Globus pallidus (tissue), 1 donor: Measurements from ENCODE around the gene ARMH1.
"Not testable (repeated sequence)": the region's sequence is repeated elsewhere in the genome, so short reads cannot be mapped to it uniquely, and the experiment has no call there.

Experiments
- DNase-seq: peaks from one replicate; pipeline ENCODE4 v3.0.0-alpha.2; 2015; ENCODE audit warnings: low spot score

The ARMH1 gene

DNA sequence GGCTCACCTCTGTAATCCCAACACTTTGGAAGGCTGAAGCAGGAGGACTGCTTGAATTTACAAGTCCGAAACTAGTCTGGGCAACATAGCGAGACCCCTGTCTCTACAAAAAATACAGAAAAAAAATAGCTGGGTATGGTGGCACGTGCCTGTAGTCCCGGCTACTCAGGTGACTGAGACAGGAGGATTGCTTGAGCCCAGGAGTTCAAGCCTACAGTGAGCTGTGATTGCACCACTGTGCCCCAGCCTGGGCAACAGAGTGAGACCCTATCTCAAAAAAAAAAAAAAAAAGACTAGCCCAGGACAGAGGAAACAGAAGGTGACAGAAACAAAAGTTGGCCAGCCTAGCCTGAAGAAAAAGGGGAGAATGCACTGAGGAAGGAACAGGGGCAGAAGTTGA, 21.2 kb downstream of the ARMH1 start:
- DNase-seq: no peak

DNA sequence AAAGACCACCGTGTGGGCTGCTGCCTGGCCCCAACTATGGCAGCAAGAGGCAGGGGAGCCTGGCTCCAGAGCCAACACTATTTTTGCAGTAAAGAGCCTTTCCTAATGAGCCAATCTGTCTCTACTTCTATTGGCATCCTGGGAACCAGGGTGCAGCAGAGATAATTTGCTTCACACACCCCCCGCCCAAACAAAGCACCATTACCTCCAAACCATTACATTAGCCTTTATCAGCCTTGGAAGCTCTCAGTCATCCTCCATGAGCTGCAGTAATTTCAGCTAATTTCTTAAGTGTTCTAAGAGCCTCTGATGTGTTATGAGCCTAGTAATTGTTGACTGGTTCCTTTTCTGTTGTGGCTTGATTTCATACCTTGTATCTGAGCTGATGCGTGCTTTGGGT, 21.6 kb downstream of the ARMH1 start:
- DNase-seq: no peak

DNA sequence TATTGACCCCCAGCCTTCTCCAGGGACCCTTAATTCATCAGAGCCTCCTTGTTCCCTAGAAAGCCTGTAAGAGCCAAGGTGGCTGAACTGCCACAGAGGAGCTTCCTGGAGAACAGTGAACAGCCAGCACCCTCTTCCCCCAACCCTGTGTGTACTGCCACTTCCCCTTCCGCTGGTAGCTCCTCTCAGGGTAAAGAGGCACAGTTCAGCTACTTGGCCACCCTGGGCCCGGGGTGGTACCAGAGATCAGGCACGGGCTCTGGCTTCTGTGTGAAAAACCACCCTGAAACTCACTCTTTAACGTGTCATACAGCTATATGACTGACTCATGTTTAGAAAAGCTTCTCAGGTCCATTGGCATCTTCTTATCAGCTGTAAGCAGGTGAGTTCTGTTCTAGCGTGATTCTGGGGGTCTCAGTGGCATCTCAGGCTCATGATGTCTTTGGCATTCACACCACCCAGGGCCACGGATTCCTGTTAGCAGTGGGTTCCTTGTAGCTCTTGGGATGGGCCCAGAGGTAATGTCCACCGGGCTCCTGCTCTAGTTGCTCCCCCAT, 22.4 kb downstream of the ARMH1 start:
- no peak for DNase-seq

DNA sequence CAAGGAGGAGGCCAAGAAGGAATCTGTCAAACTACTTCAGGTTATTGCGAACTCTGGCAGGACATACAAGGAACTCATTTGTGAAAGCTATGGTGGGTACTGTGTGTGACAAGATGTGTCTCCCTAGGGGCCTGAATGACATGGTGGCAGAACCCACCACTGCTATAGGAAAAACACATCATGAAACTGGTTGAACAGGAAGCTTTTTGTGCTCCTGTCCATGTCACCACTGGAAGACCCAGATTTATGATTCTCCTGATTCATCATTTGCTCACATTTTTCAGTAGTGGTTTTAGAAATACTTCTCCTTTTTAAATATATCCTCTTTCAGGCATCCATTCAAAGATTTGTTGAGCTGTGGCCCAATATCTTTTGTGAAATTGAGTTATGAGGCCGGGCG, 23.6 kb downstream of the ARMH1 start:
- no peak for DNase-seq

DNA sequence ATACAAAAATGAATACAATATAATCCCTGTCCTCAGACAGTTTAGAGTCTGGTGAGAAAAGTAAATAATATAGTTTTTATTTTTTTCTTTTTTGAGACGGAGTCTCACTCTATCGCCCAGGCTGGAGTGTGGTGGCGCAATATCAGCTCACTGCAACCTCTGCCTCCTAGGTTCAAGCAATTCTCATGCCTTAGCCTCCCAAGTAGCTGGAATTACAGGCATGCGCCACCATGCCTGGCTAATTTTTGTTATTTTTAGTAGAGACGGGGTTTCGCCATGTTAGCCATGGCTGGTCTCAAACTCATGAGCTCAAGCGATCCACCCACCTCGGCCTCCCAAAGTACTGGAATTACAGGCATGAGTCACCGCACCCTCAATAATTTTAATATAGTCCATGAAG, 24.9 kb downstream of the ARMH1 start:
- not testable (repeated sequence) for DNase-seq

DNA sequence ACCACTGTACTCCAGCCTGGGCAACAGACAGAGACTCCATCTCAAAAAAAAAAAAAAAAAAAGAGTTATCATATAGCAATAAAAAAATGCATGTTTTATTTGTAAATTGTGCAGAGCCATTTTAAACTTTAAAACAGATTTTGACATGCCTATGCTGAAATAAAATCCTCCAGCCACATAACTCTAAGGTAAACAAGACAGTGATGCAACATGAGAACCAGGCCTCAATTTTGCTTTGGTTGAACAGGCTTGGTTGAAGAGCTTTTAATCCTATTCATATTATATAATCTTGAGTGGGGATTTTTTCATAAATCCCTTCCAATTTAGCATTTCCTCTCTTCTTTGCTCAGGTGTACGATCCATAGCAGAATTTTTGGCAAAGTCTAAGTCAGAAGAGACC, 26.1 kb downstream of the ARMH1 start:
- no peak for DNase-seq

DNA sequence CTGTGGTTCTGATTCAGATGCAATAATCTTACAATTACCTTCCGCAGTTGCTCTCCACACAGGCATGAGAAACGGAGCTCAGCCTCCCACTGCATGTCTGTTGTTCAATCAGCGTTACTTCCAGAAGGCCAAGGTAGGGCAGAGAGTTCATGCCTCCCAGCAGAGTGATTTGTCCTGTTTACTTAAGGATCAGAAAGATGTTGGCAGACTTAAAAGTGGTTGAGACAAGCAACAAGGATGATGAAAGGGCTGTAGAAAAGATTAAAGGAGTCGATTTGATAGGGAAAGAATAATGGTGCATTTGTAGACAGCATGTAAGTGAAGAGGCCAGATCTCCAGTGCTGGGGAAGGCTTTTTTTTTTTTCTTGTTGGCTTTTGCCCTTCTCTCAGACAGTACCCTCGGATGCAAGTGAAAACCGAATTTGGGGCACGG, 26.6 kb downstream of the ARMH1 start:
- no peak for DNase-seq

DNA sequence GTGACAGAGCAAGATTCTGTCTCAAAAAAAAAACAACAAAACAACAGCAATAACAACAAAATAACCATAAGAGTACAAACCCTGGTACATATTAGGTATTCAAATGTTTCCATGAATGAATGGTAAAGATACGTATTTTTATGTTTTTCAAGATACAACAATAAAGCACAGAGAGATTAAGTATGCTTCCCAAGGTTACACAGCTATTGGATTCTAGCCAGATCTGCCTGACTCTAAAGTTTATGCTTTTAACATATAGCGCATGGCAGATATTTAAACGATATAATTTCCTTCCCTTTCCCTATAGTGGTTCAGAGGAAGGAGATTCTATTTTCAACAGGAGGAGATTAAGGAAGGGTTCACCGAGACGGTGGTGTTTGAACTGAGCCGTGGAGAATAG, 31.0 kb downstream of the ARMH1 start:
- DNase-seq: no peak

DNA sequence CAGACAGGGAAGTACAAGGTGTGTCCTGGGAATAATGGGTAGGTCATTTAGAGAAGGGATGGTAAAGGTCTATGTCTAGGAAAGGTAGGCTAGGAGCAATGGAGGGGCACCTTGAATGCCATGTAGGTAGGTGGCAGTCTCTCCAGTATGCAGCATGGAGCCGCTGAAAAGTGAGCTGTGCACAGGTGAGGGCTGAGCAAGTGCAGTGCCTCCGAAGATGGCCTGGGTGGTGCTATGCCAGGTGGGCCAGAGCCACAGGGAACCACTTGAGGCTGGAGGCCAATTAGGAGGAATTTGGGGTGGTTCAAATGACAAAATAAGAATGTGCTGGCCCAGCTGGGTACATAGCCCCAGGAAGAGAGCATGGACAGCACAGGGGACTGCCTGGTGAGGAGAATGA, 31.4 kb downstream of the ARMH1 start:
- no peak for DNase-seq

DNA sequence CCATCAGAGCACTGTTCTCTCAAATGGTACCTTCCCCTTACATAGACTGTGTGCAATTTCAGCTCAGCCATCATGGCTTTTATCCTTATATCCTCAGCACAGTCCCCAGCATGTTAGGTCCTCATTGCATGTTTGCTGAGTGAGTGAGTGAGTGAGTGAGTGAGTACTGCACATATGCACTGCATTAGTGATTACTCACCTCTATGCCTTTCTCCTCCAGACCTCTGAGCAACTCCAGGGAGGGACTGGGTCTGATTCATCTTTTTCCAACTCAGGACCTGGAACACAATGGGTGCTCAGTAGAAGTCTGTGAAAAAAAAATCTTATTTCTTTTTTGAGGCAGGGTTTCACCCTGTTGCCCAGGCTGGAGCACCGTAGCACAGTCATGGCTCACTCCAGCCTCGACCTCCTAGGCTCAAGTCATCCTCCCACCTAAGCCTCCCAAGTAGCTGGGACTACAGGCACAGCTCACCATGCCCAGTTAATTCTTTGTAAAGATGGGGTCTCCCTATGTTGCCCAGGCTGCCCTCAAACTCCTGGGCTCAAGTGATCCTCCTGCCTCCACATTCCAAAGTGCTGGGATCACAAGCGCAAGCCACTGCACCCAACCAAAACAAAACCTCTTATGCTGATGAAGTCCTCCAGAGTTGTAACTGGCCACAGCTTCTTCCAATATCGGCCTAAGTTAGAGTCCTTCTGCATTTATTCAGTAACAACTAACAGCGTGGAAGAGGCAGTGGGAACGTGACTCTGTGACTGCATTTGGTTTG, 32.8 kb downstream of the ARMH1 start:
- no peak for DNase-seq

DNA sequence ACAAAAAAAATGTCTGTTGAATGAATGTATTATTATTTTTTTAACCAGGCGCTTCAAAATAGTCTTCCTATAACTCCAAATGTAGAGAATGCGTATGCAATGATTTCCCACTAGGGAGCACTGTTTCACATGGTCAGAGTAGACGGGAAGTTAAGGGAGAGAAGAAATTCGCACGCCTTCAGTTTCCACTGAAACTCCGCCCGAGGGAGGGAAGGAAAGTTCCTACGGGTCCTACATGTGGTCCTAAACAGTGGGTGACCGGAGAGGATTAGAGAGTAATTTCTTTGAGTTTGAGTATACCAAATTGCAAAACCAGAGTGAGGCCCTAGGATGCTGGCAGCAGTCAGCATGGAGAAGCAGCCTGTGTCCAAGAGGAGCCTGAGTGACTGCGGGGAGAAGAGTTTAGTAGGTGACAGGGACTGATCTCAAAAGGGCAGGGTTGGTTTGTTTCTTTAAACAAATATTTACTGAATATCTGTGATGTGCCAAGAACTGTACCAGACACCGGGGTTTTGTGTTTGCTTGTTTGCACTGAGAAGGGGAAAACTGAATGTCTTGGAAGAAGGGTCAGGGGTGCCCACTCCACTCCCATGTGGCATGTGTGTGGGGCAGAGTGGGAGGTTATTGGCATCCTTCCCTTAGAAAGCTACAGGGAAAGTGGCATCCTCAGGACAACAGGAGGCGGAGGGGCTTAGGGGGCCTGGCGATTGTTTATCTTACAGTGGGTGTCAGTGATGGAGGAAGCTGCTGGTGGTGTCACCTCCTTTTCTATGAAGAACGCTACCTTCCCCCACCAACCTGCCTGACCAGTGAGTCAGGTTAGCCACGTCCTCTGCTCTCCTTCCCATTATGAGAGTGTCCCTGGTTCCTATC, 33.7 kb downstream of the ARMH1 start:
- peak; percentile 46 for DNase-seq

DNA sequence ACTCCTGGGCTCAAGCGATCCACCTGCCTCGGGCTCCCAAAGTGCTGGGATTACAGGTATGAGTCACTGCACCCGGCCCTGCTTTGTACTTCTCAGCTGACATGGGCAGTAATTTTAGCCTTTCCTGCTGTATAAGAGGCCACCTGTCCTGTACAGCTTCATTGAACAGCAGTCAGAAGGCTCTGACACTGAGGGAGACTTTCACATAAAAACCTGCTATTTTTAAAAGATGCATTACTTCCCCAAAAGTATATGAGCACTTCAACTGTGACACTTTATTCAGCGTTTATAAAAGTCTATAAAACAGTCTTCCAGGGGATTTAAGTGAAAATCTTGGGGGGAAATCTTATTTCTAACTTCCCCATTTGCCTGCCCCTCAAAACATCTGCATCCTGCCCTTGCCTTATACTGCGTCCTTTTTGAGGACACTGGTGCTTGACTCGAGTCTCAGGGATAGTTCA, 38.8 kb downstream of the ARMH1 start:
- DNase-seq: no peak

DNA sequence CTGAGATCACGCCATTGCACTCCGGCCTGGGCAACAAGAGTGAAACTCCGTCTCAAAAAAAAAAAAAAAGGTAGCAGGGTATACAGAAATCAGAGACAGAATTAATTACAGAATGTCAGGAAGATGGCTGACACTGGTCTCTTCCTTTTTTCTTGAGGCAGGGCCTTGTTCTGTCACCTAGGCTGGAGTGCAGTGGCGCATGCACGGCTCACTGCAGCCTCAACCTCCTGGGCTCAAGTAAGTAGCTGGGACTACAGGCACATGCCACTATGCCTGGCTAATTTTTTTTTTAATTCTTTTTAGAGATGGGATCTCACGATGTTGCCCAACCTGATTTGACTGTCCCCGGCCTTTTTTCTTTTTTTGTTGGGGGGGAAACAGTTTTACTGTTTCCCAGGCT, 40.0 kb downstream of the ARMH1 start:
- DNase-seq: no peak

DNA sequence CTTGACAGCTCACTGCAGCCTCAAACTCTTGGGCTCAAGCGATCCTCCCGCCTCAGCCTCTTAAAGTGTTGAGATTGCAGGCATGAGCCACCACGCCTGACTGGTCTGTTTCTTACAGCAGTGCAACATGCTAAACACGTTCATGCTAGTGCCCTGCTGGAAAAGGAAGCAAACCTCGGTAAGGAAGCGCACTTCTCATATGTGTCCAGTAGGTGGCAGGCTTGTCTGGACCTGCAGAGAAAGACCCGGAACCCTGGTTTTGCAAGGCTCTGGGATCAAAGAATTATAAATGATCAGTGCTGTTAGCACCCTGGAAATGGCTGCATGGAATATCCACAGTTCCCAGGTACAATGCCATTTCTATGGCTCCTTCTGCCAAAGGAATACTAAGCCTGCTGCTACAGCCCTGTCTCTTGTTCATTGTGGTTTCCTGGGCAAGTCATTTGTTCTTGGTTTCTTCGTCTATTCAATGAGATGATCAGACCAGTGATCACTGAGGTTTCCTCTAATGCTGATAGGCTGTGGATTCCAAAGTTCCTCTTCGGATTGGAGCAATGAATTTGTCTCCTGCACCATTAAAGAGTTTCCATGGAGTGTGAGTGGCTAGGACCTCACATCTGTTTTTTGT, 40.5 kb downstream of the ARMH1 start:
- peak; percentile 74 for DNase-seq

DNA sequence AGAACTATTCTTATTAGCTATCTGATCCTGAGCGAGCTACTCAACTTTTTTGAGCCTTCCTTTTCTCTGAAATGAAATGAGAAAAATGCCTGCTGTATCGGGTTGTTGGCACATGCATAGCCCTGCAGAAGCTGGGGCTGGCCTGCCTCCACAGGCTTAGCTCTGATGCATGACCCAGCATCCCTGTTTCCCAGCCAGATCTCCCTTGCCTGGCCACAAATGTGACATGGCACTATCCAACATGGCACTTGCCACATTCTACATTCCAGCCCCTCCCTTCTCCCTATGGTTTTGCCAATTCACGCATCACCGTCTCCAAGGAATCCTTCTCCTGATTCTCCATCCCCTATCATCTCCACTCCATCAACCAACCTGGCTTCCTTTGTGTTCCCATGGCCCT, 42.6 kb downstream of the ARMH1 start:
- DNase-seq: no peak

DNA sequence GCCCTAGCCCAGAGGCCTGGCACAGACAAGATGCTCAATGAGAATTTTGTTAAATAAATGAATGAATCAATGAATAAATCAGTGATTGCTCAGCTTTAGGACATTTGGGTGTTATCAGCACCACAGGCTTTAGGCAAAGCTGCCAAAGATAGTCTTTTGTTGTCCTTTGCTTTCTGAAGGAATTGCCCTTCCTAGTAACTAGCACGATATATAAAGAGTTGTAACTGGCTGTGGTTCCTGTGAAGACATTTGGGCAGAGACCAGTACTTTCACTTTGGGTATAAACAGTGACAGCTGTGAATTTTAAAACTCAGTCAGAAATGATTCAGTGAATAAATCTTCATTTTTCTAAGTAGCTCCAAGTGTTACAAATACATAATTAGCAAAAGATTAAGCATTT, 43.1 kb downstream of the ARMH1 start:
- no peak for DNase-seq

DNA sequence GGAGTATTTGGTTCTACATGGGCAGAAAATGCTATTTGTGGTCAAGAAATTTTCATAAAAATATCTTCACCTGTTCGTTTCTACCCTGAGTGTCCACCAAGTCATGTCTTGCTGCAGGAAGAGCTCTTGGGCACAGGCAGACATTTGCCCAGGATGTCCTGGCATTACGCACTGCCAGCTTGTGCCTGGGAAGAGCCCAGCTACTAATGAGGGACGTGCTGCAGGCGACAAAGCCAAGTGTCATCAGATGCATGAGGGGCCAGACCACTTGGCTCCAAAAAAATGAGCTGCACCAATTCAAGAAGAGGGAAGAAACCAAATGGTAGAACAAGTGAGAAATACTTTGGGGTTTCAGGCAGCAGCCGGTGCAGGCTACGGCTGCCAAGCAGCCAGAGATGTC, 43.6 kb downstream of the ARMH1 start:
- no peak for DNase-seq

DNA sequence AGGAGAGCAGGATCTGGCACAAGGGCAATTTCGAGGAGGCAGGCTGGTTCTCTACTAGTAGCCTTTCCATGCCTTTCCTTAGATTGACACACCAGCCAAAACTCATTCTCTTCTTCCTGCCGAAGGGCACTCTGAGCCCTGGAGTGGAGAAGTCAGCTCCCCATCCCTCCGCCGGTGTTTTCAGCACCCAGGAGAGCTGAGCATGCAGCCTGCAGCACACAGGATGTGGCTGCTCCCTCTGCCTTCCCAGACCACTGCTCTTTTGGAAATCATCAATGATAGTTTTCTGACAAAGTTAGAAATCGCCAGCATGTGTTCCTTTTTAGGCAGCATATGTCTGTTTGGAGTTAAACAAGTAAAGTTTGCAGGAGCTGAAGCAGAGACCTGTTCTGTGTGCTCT, 44.8 kb downstream of the ARMH1 start:
- no peak for DNase-seq

DNA sequence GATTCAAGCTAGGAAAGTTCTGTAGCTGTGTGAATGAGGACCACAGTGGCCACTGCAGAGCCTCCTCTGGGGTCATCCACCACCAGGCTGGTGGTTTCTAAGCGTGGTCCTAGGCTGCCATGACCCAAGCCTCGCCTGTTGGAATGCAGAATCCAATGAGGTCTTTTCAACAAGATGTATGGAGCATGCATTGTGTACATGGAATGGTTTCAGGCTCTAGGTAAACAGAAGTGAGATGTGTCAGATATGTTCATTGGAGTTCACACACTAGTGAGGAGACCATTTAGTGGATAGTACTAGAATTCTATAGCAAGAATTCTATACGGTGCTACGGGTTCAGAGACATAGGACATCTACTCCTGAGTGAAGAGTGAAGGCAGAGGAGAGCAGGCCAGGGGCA, 45.8 kb downstream of the ARMH1 start:
- DNase-seq: no peak

DNA sequence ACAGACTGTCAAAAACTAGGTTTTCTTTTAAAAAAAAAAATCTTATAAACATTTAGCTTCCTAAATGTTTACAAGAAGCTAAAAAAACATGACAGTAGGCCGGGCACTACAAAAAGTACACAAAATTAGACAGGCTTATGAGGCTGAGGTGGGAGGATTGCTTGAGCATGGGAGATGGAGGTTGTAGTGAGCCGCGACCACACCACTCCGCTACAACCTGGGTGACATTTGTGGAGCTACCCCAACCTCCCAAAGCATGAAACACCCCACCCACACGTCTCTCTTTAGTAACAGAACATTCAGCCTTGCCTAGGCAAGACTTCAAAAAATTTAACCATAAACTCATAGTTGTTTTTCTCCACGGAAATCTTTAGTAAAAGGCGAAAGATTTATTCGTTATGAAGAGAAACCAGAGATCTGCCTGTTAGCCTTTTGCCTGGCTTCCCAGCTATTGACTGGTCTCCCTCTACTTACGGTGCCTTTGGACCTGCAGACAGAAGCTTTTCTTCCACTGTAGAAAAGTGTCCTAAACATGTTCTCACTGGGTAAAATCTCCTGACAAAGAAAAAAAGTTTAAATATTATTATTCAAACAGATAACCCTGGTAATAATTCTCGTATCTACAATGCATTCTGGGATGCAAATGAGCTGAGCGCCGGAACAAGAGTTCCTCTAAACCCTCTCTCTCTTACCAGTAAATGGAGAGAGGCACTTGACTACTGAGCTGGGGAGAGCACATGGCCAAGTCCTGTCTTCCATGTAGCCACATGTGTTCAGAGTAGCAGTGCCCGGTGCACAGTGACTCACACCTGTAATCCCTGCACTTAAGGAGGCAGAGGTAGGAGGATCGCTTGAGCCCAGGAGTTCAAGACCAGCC, 47.2 kb downstream of the ARMH1 start:
- DNase-seq: peak; percentile 58

DNA sequence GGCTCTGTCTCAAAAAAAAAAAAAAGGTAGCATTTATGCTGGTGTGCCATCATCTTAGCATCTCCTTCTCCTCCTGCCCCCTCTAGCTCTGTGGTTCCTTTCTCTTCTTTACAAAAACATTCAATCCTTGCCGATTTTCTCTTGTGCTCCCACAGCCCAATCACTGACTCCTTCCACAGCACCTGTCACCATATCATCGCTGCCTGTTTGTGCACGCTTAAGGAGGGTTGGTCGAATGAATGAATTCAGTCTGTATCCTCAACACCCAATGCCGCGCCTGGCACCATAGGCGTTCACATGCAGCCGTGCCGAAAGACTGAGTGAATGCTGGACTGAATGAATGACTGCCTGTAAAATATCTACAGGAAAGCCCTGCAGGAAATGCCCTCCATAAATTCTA, 48.5 kb downstream of the ARMH1 start:
- no peak for DNase-seq
